HG03432 (cell line): ENCODE measurements around the gene HOXB8.

Source experiments
- ATAC-seq: cut with Tn5 transposase; IDR thresholded peaks from one replicate; pipeline ENCODE4 v1.9.1; 2021; ENCODE audit warnings: mild to moderate bottlenecking, moderate library complexity; ENCODE audit not compliant: unreplicated experiment

Gene HOXB8

GRCh38 chr17:48624544-48625494 is 9.7 kb upstream of the HOXB8 start:
- ATAC-seq: no peak

GRCh38 chr17:48624118-48624517 is 9.0 kb upstream of the HOXB8 start:
- ATAC-seq: no peak

- no peak for ATAC-seq
These were observed 8.5 kb upstream of the HOXB8 start for GRCh38 chr17:48623583-48623982.

- no peak for ATAC-seq
These were observed 7.8 kb upstream of the HOXB8 start for GRCh38 chr17:48622857-48623256.

GRCh38 chr17:48621410-48622392 is 6.6 kb upstream of the HOXB8 start:
- no peak for ATAC-seq

GRCh38 chr17:48620461-48621139 is 5.5 kb upstream of the HOXB8 start:
- ATAC-seq: no peak

- no peak for ATAC-seq
These were observed 4.8 kb upstream of the HOXB8 start for GRCh38 chr17:48619826-48620449.

- ATAC-seq: no peak
These were observed 3.3 kb upstream of the HOXB8 start for GRCh38 chr17:48618256-48618896.

GRCh38 chr17:48617471-48618255 is 2.6 kb upstream of the HOXB8 start:
- ATAC-seq: no peak

GRCh38 chr17:48616717-48617470 is 1.8 kb upstream of the HOXB8 start:
- ATAC-seq: no peak

- ATAC-seq: no peak
These were observed 1.0 kb upstream of the HOXB8 start for GRCh38 chr17:48615963-48616716.

GRCh38 chr17:48613862-48614694 is 1.0 kb downstream of the HOXB8 start:
- no peak for ATAC-seq

- ATAC-seq: no peak
These were observed 2.0 kb downstream of the HOXB8 start for GRCh38 chr17:48612854-48613691.

- no peak for ATAC-seq
These were observed 2.6 kb downstream of the HOXB8 start for GRCh38 chr17:48612456-48612853.

- ATAC-seq: no peak
These were observed 3.2 kb downstream of the HOXB8 start for GRCh38 chr17:48611681-48612455.
